ENCODE results near the gene PDE1C.

The PDE1C gene

GRCh38 chr7:31819031-31819430 lies 251.2 kb downstream of the PDE1C start:
- no peaks in the 10 kb centered on the region for H3K9me3 ChIP-seq (ENCODE audit: insufficient read depth, low read length)
- H3K4me3 ChIP-seq (ENCODE audit: low read length) = no peak overlapping the region
- H3K4me1 ChIP-seq (ENCODE audit: low read length) = no peaks in the 10 kb centered on the region
- H3K79me2 ChIP-seq (ENCODE audit: low read length) = no peaks in the 10 kb centered on the region
- H3K9ac ChIP-seq (ENCODE audit: low read length) = no peak overlapping the region
- no peaks in the 10 kb centered on the region for H4K20me1 ChIP-seq (ENCODE audit: insufficient read depth, low read length)
- TF ChIP-seq CTCF (IDR thresholded peaks at IDR 0.05; ENCODE audit: low read depth, low read length) (no peak), EZH2phosphoT487 (IDR thresholded peaks at IDR 0.05; ENCODE audit: low read depth) (no peak)
- no peak overlapping the region for H3K4me2 ChIP-seq (ENCODE audit: low read length)
- H2AFZ ChIP-seq (ENCODE audit: low read depth, low read length) = no peak overlapping the region
- H3K27ac ChIP-seq (ENCODE audit: low read length) = no peak overlapping the region
- no peaks in the 10 kb centered on the region for H3K36me3 ChIP-seq (replicated peaks; ENCODE audit: low read depth, low read length)
- H3K27me3 ChIP-seq (ENCODE audit: low read depth, low read length) = no peaks in the 10 kb centered on the region

- Histone ChIP-seq H3K27me3 (ENCODE audit: low read depth, low read length) (no peaks in the 10 kb centered on the region), H3K4me2 (ENCODE audit: low read length) (no peak overlapping the region), H3K36me3 (replicated peaks; ENCODE audit: low read depth, low read length) (no peaks in the 10 kb centered on the region), H3K4me3 (ENCODE audit: low read length) (no peak overlapping the region), H3K4me1 (ENCODE audit: low read length) (peaks cover 8% of the 10 kb centered on the region), H3K9me3 (ENCODE audit: insufficient read depth, low read length) (no peaks in the 10 kb centered on the region), H3K79me2 (ENCODE audit: low read length) (no peaks in the 10 kb centered on the region), H2AFZ (ENCODE audit: low read depth, low read length) (no peak overlapping the region), H3K9ac (ENCODE audit: low read length) (no peak overlapping the region), H4K20me1 (ENCODE audit: insufficient read depth, low read length) (no peaks in the 10 kb centered on the region), H3K27ac (ENCODE audit: low read length) (no peak overlapping the region)
- TF ChIP-seq EZH2phosphoT487 (IDR thresholded peaks at IDR 0.05; ENCODE audit: low read depth) (no peak), CTCF (IDR thresholded peaks at IDR 0.05; ENCODE audit: low read depth, low read length) (no peak)
Measured at GRCh38 chr7:31816810-31817209, 253.4 kb downstream of the PDE1C start.

- Histone ChIP-seq H3K9me3 (ENCODE audit: insufficient read depth, low read length) (no peaks in the 10 kb centered on the region), H3K79me2 (ENCODE audit: low read length) (no peaks in the 10 kb centered on the region), H3K27ac (ENCODE audit: low read length) (no peak overlapping the region), H3K27me3 (ENCODE audit: low read depth, low read length) (no peaks in the 10 kb centered on the region), H2AFZ (ENCODE audit: low read depth, low read length) (no peak overlapping the region), H3K4me2 (ENCODE audit: low read length) (no peak overlapping the region), H3K36me3 (replicated peaks; ENCODE audit: low read depth, low read length) (no peaks in the 10 kb centered on the region), H3K4me1 (ENCODE audit: low read length) (peaks cover 13% of the 10 kb centered on the region), H3K4me3 (ENCODE audit: low read length) (no peak overlapping the region), H3K9ac (ENCODE audit: low read length) (no peak overlapping the region), H4K20me1 (ENCODE audit: insufficient read depth, low read length) (no peaks in the 10 kb centered on the region)
- TF ChIP-seq EZH2phosphoT487 (IDR thresholded peaks at IDR 0.05; ENCODE audit: low read depth) (no peak), CTCF (IDR thresholded peaks at IDR 0.05; ENCODE audit: low read depth, low read length) (no peak)
Measured at GRCh38 chr7:31815796-31816195, 254.4 kb downstream of the PDE1C start.

GRCh38 chr7:31814187-31814586 lies 256.0 kb downstream of the PDE1C start:
- Histone ChIP-seq H3K27me3 (ENCODE audit: low read depth, low read length) (no peaks in the 10 kb centered on the region), H3K27ac (ENCODE audit: low read length) (no peak overlapping the region), H4K20me1 (ENCODE audit: insufficient read depth, low read length) (no peaks in the 10 kb centered on the region), H3K36me3 (replicated peaks; ENCODE audit: low read depth, low read length) (no peaks in the 10 kb centered on the region), H3K9ac (ENCODE audit: low read length) (no peak overlapping the region), H2AFZ (ENCODE audit: low read depth, low read length) (no peak overlapping the region), H3K4me2 (ENCODE audit: low read length) (no peak overlapping the region), H3K4me3 (ENCODE audit: low read length) (no peak overlapping the region), H3K79me2 (ENCODE audit: low read length) (no peaks in the 10 kb centered on the region), H3K9me3 (ENCODE audit: insufficient read depth, low read length) (no peaks in the 10 kb centered on the region), H3K4me1 (ENCODE audit: low read length) (peaks cover 13% of the 10 kb centered on the region)
- TF ChIP-seq CTCF (IDR thresholded peaks at IDR 0.05; ENCODE audit: low read depth, low read length) (no peak), EZH2phosphoT487 (IDR thresholded peaks at IDR 0.05; ENCODE audit: low read depth) (no peak)

All from OCI-LY3 (cell line).